Psoas muscle (tissue), 8 donors: ENCODE measurements around the gene PARD6B. TPM values are rescaled to one million over a fixed set of nuclear protein-coding genes. Genes with fewer than 3 reads are reported as not detected.
"Not testable (repeated sequence)": the region's sequence is repeated elsewhere in the genome, so short reads cannot be mapped to it uniquely, and the experiment has no call there.

ENCODE experiments used
- ATAC-seq, 4 donors: fragments of 200-7000 bp; cut with Tn5 transposase; one replicate each; pipeline ENCODE4 v1.9.1; 2020; ENCODE audit warnings: moderate library complexity in 3 of 4, mild to moderate bottlenecking in 2 of 4
- DNase-seq, 2 donors: peaks; one replicate each; pipeline ENCODE4 v3.0.0-alpha.2; 2020
- H3K27ac ChIP-seq: fragments of 200-600 bp; one replicate; pipeline ENCODE4 v1.8.0; 2022
- H3K27me3 ChIP-seq, 3 donors: fragments of 200-600 bp in 1 of 3; one replicate each; pipeline versions ENCODE4 v1.6.1 to v1.8.0; 2013 to 2022; ENCODE audit warnings: low read length in 2 of 3, mild to moderate bottlenecking in 2 of 3, moderate library complexity in 1 of 3; ENCODE audit not compliant: insufficient read depth in 3 of 3
- H3K36me3 ChIP-seq, 2 donors: fragments of 200-600 bp in 1 of 2; one replicate each; pipeline versions ENCODE4 v1.6.1 to v1.8.0; 2013 to 2022; ENCODE audit warnings: low read depth in 1 of 2, mild to moderate bottlenecking in 1 of 2, moderate library complexity in 1 of 2; ENCODE audit not compliant: insufficient read depth in 1 of 2
- H3K4me1 ChIP-seq: fragments of 200-600 bp; one replicate; pipeline ENCODE4 v1.8.0; 2022
- H3K4me3 ChIP-seq: fragments of 200-600 bp; one replicate; pipeline ENCODE4 v1.8.0; 2022; ENCODE audit warnings: mild to moderate bottlenecking
- H3K9me3 ChIP-seq: fragments of 200-600 bp; one replicate; pipeline ENCODE4 v1.8.0; 2022
- CTCF ChIP-seq: fragments of 200-600 bp; IDR thresholded peaks from one replicate; pipeline ENCODE4 v1.8.0; 2022; ENCODE audit warnings: antibody characterized with exemption
- WGBS, 3 donors: extraction: QIAGEN DNeasy Blood & Tissue Kit; methylation state at CpG; one replicate each; pipeline versions ENCODE4 v1.1.6 to v1.1.7; 2013; 5-methylcytosine and 5-hydroxymethylcytosine counted together
- intact Hi-C, 2 donors: fragments of 100-400 bp; cut with DNase I; formaldehyde crosslinking; loops; one replicate each; pipeline versions ENCODE4 v1.11.0 to v1.14.2; 2022
- polyA plus RNA-seq, 3 donors: library from polyadenylated mRNA; stranded (reverse); fragments of 200-250 nt; gene quantifications; one replicate each; pipeline ENCODE4 v1.2.3, GENCODE V29; 2013
- total RNA-seq, 4 donors: library from RNA; stranded (reverse); fragmentation: NEBNext Ultra II Directional in 2 of 4; extraction: Animal tissue kit (Norgen Biotek cat#: 25700) in 2 of 4; gene quantifications; one replicate each; pipeline versions ENCODE4 v1.2.1 to v1.2.4, GENCODE V29; 2021 to 2023
- donor health status: healthy with polysubstance abuse.
- donor health status: DM: no; HTN: no; CAD: no; lungs with moderate emphysema.
- donor health status: Bipolar disorder and iron deficiency.
- donor health status: healthy.
- donor health status: DM: yes; HTN: yes; CAD: no.
- donor health status: DM: no; HTN: no; CAD: no.
- donor health status: DM: no; HTN: no; CAD: no.
- donor health status: DM: yes; HTN: yes; CAD: no.

The PARD6B gene
- total and polyA plus RNA-seq, 7 donors = 0.27 to 5.0 (median 0.97) TPM

- WGBS, 3 donors = 62 to 76% (median 64%) methylated on average over 3 of the region's 3 CpGs
- Histone ChIP-seq H3K27ac (no peak overlapping the region), H3K4me1 (peaks cover 18% of the 10 kb centered on the region), H3K36me3 (no peaks in the 10 kb centered on the region), H3K27me3 (no peaks in the 10 kb centered on the region), H3K4me3 (no peak overlapping the region), H3K9me3 (no peaks in the 10 kb centered on the region)
- intact Hi-C loops = no loop called here
- ATAC-seq = no peak
- DNase-seq = no peak
- no peak for TF ChIP-seq CTCF
Measured at GRCh38 chr20:50765674-50766073, 34.3 kb downstream of the PARD6B start.

GRCh38 chr20:50766955-50767809 lies 35.8 kb downstream of the PARD6B start:
- not testable (repeated sequence) for H3K36me3 ChIP-seq

GRCh38 chr20:50768991-50769390 lies 37.6 kb downstream of the PARD6B start:
- intact Hi-C loops, H3K27me3 ChIP-seq, H3K36me3 ChIP-seq, ATAC-seq, DNase-seq, H3K4me1 ChIP-seq, H3K27ac ChIP-seq, H3K9me3 ChIP-seq, H3K4me3 ChIP-seq: not testable (repeated sequence)
- WGBS, 3 donors = 46 to 77% (median 51%) methylated on average over 5 to 6 of the region's 7 CpGs

More at GRCh38 chr20:50766955-50767809, 35.8 kb downstream of the PARD6B start:
- H3K9me3 ChIP-seq, H3K4me3 ChIP-seq, DNase-seq, ATAC-seq, intact Hi-C loops, H3K27ac ChIP-seq, H3K4me1 ChIP-seq, H3K27me3 ChIP-seq: not testable (repeated sequence)
- 63 to 67% (median 63%) methylated on average over 7 to 8 of the region's 10 CpGs for WGBS, 3 donors

- H3K4me3 ChIP-seq, H3K36me3 ChIP-seq, H3K27me3 ChIP-seq, ATAC-seq, H3K9me3 ChIP-seq, intact Hi-C loops, DNase-seq, H3K27ac ChIP-seq, H3K4me1 ChIP-seq: not testable (repeated sequence)
- WGBS, 3 donors = 70 to 78% (median 77%) methylated on average over 8 to 12 of the region's 12 CpGs
Measured at GRCh38 chr20:50769551-50770085, 38.2 kb downstream of the PARD6B start.

- H3K27ac ChIP-seq, intact Hi-C loops, H3K27me3 ChIP-seq, H3K4me3 ChIP-seq, H3K4me1 ChIP-seq, H3K9me3 ChIP-seq, ATAC-seq, DNase-seq, H3K36me3 ChIP-seq: not testable (repeated sequence)
- WGBS, 3 donors = 78 to 84% (median 83%) methylated on average over 2 to 5 of the region's 8 CpGs
Measured at GRCh38 chr20:50771419-50772080, 40.2 kb downstream of the PARD6B start.

GRCh38 chr20:50772420-50773185 lies 41.2 kb downstream of the PARD6B start:
- no peak for ATAC-seq
- peaks cover 0 to 7% (median 0%) of the 10 kb centered on the region in 3 donors for H3K27me3 ChIP-seq
- DNase-seq = no peak
- no peak overlapping the region for H3K27ac ChIP-seq
- no peaks in the 10 kb centered on the region for H3K9me3 ChIP-seq
- H3K4me3 ChIP-seq = no peak overlapping the region
- no peak for TF ChIP-seq CTCF
- H3K36me3 ChIP-seq = no peaks in the 10 kb centered on the region
- 67 to 73% (median 69%) methylated on average over 5 of the region's 5 CpGs for WGBS, 3 donors
- H3K4me1 ChIP-seq = no peaks in the 10 kb centered on the region
- intact Hi-C loops = no loop called here
